ENCODE measurements around the gene FBN2.
"Not testable (repeated sequence)": the region's sequence is repeated elsewhere in the genome, so short reads cannot be mapped to it uniquely, and the experiment has no call there.

Gene FBN2

DNA sequence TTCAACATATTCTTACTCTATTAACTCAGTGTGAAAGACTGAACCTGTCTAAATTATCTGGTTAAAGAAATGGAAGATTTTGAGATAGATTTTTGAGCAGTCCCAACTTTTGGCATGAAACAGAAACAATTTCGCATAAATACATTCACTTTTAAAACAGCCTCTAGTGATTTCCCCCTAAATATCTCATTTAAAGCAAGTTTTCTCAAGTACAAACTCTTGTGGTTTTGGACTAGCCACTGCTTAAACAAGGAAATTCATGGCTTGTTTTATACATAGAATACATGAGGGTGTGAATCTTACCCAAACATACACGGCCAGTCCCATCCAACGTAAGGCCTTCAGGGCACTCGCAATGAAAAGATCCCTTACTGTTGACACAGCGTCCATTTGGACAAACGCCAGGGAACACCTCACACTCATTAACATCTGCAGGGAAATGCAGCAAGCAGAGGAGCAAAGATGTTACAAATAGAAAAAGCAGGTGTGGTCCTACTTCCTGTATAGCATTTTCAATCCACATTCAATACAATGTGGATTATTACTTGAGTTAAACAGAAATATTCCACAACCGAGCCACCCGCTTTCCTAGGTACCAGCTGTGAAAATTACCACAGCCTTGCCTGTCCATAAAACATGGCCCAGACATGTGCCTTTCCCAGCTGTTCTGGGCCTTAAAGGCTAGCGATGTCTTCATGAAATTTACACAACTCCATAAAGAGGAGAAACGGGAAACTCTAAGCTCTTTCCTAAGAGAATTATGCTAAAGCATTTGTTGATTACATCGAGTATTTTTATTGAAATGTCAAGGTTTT lies 188.8 kb downstream of the FBN2 start:
- DNase-seq = no peak

DNA sequence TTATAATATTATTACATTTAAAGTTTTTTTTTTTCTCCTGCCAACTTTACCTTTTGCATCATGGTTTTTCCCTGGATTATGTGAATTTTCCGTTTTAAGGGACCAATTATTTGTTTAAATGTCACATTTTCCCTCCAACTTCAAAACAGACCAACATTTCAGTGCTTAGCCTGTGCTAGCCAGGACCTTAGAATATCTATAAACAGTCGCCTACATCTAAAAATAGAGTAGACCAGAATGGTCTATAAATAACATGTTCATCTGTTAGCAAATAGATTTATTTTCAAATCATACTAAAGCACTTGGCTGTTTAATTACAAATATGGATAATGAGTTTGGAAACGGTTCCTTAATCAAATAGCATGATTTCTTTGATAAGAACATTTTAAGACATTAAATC lies 192.0 kb downstream of the FBN2 start:
- no peak for DNase-seq

DNA sequence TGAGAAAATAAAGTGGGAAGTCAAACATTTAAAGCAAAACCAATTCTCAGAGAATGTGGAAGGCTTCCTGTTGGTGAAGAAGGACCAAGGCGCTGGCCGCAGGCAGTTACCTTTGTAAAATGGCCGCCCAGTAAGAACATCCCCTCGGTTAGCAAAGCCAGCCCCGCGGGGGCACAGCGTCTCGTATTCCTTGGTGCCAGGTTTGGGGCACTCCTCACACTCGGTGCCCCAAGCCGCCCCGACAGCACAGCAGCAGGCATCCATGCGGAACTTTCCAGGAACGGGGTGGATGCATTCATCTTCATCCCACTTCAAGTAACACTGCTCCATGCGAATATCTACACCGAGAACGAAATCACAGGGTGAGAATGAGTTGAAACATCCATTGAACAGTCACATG lies 192.8 kb downstream of the FBN2 start:
- DNase-seq = no peak

DNA sequence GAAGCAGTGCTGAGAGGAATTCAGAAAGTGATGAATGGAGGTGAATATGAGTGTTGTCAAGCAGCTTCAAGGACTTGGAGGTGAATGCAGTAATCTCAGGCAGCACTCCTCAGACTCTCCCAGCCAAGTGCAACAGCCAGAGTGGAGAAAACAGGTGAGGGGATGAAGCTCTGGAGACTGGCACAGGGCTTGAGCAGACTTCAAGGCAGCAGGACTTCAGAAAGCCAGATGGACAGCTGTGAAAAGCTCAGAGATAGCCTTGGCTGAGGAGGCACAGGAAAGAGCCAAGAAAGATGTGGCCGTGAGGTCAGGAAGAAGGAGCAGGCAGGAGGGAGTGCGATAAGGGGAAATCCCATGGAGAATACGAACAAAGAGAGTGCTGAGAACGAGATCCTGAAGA lies 194.9 kb downstream of the FBN2 start:
- DNase-seq = no peak

DNA sequence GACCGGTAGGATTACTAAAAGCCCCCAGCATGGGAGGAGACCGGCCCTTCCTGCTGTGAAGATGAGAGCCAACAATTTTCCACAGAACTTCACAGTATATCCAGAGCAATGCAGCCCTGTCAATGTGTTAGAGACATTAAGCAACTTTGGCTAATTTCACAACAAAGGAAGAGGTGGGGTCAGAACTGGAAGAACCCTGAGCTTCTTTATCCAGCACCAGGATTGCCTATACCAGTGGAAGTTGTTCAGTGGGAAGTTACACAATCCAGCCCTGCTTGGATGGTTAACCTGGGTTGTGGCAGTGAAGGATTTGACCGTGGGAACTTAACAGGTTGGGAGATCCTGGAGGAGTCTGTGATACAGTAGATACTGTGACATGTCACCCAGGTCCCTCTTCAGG lies 197.0 kb downstream of the FBN2 start:
- no peak for DNase-seq

DNA sequence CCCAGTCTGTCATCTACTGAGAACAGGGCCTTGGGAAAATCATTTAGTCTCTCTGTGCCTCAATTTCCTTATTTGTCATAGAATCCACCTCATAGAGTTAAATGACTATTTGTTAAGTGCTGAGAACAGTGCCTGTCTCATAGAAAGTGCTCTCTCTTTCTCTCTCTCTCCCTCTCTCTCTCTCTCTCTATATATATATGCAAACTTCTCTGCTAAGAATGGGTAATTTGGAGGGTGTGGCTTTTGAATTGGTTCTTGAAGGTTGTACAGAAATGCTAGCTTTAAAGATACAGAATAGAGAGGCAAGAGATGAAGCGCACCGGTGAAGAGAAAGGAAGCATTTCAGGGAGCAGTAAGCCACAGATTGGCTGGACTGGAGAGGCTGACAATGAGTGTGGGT lies 197.4 kb downstream of the FBN2 start:
- no peak for DNase-seq

DNA sequence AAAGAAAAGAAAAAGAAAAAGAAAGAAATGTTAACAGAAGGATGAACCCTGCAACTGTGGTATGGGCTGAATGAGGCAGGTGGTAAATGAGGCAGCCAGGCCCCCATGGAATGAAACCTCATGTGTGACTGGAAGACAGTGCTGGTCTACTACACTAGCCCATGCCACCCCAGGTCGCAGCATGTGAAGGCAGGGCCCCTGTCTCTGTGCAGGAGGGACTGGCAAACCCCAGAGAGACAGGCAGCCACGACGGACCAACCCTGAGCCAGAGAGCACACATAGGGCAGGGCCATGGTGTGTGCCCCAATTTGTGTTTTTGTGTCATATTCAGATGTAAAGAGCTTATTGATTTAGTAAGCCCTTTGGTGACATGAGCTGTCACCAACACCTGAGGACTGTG lies 198.5 kb downstream of the FBN2 start:
- no peak for DNase-seq

DNA sequence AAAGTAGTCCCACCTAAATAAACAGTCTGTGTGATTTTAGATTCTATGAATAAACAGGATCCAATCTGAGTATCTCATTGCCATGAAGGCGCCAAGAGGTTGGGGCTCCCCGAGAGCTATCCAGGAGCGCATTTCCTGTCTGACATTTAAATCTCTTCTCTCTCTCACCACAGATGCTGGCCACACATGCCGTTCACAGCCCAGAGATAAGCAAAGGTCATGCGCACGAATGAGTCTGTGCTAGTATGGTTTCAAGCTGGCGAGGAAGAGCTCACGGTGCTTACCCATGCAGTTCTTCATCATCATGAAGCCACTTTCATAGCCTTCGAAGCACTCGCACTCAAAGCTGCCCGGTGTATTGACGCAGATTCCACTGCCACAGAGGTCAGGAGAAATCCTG lies 199.4 kb downstream of the FBN2 start:
- no peak for DNase-seq

DNA sequence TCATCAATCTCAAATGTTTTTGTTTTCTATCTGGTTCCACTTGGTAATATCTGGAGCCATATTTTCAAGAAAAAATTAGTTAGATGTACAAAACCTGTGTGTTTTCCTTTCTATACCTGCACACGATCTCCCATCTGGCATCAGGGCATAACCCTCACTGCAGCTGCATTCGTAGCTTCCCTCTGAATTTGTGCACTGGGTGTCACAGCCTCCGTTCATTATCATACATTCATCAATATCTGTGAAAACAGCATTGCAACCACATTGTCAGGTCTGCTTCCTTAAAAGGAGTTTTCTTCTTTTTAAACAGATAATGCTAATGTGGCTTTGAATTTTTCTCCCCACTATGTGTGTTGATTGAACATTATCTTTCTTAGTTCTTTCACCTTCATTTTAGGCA lies 202.7 kb downstream of the FBN2 start:
- no peak for DNase-seq

DNA sequence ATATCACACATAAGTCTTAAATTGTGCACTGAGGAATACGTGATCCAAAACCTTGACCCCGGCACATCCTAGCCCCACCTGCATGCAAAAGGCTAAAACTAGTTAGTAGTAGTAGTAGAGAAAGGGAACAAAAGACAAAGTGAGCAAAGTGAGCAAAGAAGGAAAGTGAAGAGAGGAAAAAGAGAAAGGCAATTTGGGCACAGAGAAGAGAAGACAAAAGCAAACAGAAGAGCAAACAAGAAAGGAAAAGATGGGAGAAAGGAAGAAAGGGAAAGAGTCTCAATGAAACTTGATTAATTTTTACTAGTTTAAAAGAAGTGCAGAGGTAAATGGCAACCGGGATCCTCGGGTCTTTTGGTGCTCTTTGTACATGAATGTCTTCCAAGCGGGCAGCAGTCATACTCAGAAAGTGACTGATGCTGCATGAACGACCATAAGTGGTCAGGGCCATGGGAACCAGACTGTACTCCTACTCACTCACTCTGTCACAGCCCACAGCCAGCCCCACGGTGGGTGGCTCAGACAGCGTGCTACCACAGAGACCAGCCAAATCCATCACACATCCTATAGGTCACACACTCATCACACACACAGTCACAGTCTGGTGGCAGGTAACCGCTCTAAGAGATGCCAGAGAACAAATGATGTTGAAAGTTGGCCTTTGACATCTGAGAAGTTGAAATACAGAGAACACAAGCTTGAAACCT lies 203.9 kb downstream of the FBN2 start:
- no peak for DNase-seq

DNA sequence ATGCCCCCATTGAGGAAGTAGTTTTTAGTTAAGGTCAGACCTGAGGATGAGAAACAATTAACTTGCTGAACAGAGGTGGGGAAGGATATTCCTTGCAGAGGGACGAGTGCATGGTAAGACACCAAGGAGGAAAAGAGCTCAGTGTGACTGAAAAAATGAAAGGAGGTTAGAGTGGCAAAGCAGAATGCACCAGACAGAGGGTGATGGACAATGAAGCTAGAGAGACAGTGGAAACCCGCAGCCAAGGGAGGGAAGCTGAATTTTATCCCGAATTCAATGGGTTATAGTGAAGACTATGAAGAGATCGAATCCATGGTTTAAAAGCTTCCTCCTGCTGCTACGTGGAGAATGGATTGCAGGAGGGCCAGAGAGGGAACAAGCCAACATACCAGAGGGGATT lies 206.8 kb downstream of the FBN2 start:
- no peak for DNase-seq

DNA sequence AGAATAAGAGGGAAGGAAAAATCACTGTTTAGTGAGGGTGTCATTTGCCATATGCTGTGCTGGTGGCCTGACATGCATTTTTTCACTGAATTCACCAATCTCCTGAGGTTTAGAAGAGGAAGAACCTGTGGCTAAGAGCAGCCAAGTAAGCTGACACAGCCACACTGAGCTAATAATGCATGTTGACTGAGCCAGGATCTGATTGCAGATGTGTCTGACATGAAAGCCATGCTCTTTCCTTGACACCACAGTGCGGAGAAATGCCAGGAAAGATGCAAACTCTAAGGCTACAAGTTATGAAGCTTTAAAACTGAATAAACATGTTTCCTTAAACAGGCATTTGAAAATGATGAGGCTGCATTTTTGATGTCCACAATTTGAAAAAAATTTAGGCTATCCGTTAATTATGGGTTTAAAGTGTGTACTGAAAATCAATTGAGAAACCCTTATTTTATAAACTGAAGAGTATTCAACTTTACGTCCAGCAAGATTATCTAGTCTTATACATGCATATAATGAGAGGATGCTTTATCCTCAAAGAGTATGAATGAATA lies 208.6 kb downstream of the FBN2 start:
- DNase-seq = no peak

DNA sequence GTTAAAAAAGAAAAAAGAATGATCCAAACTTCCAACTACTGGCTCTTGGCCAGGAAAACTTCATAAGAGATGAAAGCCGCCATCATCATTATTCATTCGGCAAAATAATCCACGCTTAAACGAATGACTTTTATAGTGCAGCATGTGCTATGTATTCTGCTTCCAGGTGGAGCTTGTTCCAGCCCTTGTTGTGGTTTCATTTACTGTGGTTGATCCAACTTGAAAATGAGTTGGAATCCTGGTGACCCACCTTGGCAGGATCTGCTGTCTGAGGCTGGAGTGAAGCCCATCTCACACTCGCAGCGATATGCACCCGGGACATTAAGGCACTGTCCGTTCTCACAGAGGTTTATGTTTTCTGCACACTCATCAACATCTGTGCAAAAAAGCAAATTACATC lies 209.6 kb downstream of the FBN2 start:
- DNase-seq = no peak

DNA sequence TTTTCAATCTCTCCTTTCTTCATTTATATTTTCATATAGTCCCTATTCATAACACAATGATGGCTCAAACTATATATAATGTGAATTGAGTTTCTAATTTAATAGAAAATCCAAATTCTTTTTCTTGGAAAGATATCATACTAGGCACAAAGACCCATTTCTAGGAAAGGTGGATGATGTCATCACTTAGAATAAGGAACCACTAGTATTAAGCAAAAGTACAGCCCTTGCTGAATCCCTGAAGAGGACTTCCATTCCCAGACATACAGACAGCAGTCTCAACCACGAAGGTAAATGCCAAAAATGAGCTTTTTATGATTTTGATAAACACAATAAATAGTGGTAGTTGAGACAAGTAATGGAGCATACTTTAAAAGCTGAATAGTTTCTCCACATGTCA lies 210.0 kb downstream of the FBN2 start:
- DNase-seq = no peak

DNA sequence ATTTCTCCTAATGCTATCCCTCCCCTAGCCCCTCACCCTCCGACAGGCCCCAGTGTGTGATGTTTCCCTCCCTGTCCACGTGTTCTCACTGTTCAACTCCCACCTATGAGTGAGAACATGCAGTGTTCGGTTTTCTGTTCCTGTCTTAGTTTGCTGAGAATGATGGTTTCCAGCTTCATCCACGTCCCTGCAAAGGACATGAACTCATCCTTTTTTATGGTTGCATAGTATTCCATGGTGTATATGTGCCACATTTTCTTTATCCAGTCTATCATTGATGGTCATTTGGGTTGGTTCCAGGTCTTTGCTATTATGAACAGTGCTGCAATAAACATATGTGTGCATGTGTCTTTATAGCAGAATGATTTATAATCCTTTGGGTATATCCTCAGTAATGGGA lies 216.6 kb downstream of the FBN2 start:
- DNase-seq = not testable (repeated sequence)

DNA sequence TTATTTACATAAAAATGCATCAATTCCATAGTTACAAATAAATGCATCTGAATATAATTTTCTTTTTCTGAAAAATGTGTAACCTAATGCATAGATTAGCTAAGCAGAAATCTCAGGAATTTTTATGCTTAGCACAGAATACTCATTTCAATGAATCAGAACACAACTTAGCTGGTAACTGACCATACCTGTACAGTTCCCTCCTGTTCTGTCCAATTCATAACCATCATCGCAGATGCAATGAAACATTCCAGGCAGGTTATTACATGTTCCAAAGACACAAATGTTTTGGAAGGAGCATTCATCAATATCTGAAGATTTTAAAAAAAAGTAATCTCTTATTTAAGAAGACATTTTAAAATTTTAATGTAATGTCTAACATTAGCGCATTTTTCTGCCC lies 219.4 kb downstream of the FBN2 start:
- no peak for DNase-seq

DNA sequence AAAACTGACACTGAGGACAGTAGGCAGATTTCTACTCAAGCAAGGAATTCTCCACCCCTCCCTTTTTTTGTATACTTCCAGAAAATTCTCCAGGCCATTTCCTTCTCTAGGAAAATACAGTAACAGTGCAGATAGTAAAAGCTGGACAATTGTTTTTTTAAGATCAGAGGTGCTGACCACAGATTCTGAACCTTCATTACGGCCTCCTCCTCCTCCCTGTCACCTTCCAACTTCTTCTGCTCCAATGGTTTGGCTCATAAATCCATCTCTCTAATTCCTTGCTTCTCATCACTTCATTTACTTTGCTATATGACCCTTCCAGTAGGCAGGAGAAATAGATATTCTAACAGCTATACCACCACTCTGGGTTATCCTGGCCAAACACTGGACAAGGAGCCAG lies 220.6 kb downstream of the FBN2 start:
- no peak for DNase-seq

DNA sequence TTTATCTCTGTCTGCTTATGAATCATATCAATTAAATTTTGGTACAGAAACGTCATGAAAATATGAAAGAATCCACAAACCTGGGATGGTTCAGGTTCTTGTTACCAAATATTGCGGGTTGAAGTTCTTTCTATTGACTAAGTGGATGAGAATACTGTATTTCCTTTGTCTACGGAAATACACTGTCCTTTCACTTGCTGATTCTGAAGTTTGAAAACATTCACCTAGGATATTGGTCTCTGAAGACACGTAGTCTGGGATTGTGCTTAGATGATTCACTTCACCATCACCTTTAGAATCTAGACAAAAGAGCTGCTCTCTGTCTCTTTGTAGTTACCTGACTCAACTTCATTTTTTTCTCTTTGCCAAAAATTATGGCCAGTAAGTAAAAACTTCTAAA lies 222.4 kb downstream of the FBN2 start:
- DNase-seq = no peak

DNA sequence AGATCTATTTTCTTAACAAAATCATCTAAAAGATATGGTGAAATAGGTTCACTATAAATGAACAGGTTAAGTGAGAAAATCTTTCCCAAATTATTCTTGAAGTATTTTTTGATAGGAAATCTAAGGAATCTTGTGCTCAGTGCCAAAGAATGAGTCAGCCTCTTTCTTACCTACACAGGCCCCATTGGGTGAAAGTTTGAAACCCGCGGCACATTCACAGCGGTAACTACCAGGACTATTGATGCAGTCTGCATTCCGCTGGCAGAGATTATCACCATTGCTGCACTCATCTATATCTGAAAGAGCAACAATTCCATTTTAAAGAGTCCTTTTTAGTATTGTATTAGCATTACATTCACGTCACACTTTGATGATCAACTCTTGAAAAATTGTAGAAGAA lies 232.7 kb downstream of the FBN2 start:
- DNase-seq = no peak

DNA sequence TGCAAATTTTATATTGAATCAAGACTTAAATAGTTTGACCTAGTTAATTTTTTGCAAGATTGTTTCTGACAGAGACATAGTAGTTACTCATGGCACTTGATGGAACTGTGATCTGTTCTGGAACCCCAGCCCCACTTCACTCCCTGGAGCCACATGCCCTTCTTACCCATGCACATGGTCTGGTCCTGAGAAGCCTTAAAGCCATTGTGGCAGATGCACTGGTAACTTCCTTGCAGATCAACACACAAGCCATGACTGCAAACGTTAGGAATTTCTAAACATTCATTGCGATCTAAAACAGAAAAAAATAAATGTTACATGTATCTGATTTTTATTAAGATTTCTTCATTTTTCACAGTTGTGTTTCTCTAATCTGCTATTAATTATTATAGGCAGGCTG lies 233.3 kb downstream of the FBN2 start:
- no peak for DNase-seq

DNA sequence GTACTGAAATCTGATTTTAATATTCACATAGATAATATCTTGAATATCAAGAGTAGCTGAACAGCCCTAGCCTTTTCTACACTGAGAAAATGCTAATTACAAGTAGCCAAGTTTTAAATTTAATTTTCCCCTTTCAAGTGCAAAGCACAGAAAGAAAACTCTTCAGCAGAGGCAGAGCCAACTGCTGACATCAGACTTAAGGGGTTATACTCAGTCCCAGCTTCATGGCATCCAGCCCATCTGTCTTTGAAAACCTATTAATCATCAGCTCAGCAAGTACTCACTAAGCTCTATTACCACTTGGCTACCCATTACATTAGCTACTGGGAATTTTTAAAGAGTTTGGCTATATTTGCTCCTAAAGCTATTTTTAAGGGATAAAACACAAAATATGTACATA lies 234.0 kb downstream of the FBN2 start:
- DNase-seq = no peak

DNA sequence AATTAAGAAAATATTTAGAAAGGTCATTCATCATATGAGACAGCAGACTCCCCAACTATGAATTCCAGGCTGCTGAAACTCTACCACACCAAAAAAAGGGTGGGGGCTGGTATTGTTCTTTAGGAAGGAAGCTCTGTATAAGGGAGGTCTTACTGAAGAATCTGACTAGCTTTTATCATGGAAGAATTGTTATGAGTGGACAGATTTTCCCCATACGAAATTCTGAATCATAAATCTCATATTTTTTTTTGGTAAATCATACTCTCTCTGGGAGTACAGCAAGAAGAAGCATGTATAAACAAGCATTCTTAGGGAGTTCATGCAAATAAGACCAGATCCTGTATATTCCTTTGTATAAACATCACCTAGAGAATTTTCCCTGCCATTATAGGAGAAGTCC lies 234.5 kb downstream of the FBN2 start:
- no peak for DNase-seq

DNA sequence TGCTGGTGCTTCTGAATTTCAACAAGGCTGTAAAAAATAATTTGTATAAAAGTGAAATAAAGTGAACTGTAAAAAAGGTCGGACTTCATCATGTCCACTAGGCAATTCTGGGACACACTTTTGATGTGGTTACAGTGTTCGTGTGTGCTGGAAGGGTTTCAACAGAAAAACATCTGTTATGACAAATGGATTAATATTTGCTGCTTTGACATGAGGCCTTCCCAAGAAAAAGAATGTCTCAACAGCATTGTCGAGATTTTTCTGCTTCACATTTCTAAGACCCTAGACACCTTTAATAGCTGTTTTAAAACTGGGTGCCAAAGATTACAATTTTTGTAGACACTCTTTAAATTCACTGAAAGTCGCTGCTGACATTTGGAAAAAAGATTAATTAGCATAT lies 237.9 kb downstream of the FBN2 start:
- DNase-seq = no peak

DNA sequence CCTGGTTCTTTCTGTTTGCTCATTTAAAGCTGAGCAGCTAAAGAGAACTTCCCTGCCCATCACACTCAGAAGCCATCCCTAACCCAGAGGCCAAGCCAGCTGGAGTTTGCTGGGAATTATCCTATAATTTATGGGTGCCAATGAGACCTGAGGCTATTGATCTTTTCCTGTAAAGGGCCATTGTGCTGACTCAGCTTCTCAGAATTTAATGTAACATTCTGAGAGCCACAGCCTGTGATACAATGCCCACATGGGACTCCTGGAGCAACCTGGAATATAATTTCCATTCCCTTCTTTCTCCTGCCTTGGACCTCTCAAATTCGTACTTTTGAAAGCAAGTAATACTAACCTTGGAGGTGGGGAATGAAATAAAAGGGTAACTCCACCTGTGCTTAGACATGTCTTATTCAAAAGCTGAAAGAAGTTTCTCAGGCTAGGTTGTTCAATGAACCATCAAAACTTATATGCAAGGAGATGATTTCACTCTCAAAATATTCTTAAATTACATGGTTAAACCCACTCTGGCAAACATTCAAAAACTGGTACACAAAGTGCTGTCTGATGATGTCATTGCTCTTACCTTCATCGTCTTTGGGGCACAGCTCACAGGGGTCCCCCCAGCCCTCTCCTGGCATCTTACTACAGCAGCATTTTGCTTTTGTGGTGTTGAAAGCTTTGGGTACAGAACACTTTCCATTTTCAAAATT lies 247.7 kb downstream of the FBN2 start:
- no peak for DNase-seq
